Glomerular visceral epithelial cell (primary cell): ENCODE results near the gene LIPJ.
A peak's percentile ranks its signal among the peaks of the same experiment; 100 is the strongest.

Source experiments
- DNase-seq: peaks from one replicate; pipeline ENCODE4 v3.0.0-alpha.2; 2016; ENCODE audit errors: extremely low spot score

LIPJ gene, protein sequence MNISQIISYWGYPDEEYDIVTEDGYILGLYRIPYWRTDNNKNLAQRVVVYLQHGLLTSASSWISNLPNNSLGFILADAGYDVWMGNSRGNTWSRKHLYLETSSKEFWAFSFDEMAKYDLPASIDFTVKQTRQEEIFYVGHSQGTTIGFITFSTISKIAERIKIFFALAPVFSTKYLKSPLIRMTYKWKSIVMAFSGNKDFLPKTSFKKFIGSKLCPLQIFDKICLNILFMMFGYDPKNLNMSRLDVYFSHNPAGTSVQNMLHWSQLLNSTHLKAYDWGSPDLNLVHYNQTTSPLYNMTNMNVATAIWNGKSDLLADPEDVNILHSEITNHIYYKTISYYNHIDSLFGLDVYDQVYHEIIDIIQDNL

DNA sequence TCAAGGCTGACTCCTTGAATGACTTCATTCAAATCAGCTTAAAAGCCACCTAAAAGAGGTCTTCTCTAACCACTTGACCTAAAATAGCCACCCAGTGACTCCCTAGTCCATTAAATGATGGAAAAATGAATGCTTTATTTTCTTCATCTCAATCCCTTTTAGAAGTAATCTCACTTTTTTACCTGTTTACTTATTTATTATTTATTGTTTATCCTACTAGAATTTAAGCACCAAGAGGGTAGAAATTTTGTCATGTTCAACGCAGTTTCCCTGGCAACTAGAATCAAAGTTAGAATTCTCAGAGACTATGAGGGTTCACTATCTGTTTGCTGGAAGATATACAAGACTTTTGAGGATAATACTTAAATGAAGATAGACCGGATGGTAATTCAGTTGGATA is at the start of gene LIPJ:
Gene LIPJ (plus strand): TSS at position 301 of the 400 bp plus-strand sequence. CDS start 3,926 bp downstream, outside the sequence.
- DNase-seq, result no peak

DNA sequence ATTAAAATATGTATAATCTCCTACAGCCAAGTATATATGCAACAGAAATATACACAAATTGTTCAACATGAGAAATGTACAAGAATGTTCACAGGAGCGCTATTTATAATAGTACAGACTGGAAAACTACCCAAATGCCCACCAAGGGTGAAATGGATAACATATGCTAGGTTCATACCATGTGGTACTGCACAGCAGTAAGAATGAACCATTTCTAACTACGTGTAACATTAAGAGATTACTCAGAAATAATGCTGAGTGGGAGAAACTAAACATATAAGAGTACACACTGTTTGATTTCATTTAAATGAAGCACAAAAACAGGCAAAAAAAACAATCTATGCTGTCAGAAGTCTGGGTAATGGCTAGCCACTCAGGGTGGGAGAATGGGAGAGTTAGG is 49.2 kb upstream of the LIPJ start:
- no peak for DNase-seq

- no peak for DNase-seq
Observed at GRCh38 chr10:88538048-88538447, 48.5 kb upstream of the LIPJ start.

GRCh38 chr10:88540351-88540750 is 46.2 kb upstream of the LIPJ start:
- DNase-seq, result no peak

GRCh38 chr10:88541116-88541626 is 45.4 kb upstream of the LIPJ start:
- DNase-seq, result no peak

GRCh38 chr10:88542522-88542921 is 44.0 kb upstream of the LIPJ start:
- DNase-seq, result no peak

- no peak for DNase-seq
Observed at GRCh38 chr10:88544140-88544870, 42.3 kb upstream of the LIPJ start.

DNA sequence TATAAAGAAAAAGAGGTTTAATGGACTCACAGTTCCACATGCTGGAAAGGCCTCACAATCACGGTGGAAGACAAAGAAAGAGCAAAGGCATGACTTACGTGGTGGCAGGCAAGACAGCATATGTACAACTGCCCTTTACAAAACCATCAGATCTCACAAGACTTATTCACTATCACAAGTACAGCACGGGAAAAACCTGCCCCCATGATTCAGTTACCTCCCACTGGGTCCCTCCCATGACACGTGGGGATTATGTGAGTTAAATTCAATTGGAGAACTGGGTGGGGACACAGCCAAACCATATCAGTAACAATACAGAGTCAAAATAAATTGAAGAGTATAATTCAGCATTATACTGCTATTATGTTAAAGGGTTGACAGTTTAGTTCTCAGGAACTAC is 41.2 kb upstream of the LIPJ start:
- no peak for DNase-seq

GRCh38 chr10:88546497-88546896 is 40.1 kb upstream of the LIPJ start:
- no peak for DNase-seq

- DNase-seq, result no peak
Observed at GRCh38 chr10:88551246-88551645, 35.3 kb upstream of the LIPJ start.

- DNase-seq, result peak; percentile 54
Observed at GRCh38 chr10:88553116-88553752, 33.3 kb upstream of the LIPJ start.

GRCh38 chr10:88555190-88555908 is 31.2 kb upstream of the LIPJ start:
- no peak for DNase-seq

DNA sequence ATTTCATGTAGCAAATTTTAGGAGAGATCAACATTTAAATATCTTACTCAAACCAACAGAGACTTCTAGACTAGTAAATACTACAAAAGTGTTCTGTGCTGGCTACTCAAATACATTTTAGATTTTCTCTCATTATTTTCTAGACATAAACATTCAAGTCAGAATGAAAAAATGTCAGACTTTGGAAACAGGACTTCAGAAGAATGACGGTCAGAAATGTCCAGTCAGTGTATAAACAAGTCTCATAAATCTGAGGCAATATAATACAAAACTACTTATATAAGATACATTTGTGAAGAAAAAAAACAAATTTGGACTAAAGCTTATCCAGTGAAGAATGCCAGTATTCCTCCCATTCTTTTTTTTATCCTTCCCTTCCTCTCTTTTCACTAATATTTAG is 29.3 kb upstream of the LIPJ start:
- no peak for DNase-seq

GRCh38 chr10:88557658-88558057 is 28.9 kb upstream of the LIPJ start:
- DNase-seq, result no peak

DNA sequence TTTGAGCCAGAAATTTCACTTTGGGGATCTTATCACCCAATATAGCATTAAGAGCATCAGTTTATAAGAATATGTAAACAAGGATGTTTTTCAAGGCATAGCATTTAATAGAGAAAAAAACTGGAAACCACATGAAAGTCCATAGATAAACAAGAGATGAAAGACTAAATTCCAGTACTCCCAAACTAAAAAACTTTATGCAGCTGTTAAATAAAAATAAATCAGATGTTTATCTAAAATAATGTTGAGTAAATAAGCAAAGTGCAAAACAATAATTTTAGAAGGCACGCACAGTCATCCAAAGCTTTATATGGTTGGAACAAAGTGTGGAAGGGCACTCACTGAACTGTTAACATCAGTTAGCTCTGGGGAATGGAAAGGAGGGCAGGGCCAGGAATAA is 24.4 kb upstream of the LIPJ start:
- no peak for DNase-seq

DNA sequence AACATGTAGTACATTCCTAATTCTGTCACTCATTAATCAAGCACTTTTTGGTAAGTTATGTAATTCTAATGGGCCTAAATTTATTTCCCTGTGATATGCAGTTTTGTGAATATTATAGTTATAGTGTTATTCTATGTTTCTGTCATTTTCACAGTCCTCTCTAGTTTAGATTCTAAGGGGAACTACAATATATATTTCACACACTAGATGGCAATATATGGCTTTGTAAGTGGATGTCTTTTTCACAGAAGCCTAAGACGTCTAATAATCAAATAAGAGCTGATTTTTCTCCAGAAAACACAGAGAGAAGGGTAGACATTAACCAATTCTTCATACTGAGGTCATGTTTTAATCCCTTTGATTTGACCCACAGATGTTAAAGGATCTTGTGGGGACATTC is 21.5 kb upstream of the LIPJ start:
- peak; percentile 20 for DNase-seq

DNA sequence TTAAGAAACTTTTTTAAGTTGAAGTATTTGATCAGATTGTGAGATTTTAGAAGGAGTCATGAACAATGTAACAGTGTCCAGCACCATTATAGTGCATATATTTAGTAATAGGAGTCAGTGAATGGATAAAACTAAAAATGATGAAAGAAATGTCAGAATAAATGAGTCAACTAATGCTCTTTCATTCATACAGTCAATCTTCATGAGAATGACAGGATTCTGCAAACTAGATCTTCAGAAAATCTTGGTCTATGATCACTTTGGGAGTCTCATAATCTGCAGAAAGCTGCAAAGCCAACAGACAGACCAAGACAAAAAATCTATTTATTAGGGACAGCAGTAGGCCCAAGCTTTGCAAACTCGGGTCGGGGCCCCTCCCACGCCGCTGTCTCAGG is 4.2 kb upstream of the LIPJ start:
- no peak for DNase-seq

- peak; percentile 21 for DNase-seq
Observed at GRCh38 chr10:88582806-88583583, 3.6 kb upstream of the LIPJ start, which contains the start of gene RNLS. Gene RNLS (minus strand): TSS chr10:88583318.

- no peak for DNase-seq
Observed at GRCh38 chr10:88583584-88583957, 3.0 kb upstream of the LIPJ start.

GRCh38 chr10:88592381-88592780 is 5.8 kb downstream of the LIPJ start:
- DNase-seq, result peak; percentile 4

DNA sequence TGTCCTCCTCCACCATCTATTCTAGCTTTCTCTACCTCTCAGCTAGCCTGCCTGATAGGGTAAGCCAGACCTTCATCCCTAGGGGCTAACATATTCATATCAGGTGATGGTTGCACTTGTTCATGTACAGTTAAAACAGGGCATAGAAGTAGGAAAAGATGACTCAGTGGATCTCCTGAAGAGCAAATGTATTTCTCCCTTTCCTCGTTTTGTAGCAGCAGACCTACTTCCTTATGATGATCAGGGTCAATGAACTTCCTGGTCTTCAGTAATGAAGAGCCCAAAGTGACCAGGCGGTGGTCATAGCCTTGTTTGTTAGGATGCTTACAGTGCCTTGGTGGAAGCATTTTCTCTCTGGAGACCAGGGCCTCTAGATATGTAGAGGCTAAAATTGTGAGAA is 6.3 kb downstream of the LIPJ start:
- DNase-seq, result no peak
